Measurements from ENCODE around the gene COL6A6.
A peak's percentile ranks its signal among the peaks of the same experiment; 100 is the strongest.

COL6A6 gene

GRCh38 chr3:130516645-130517512, at the start of gene COL6A6:
Gene COL6A6 (plus strand): TSS chr3:130517177. CDS start chr3:130560365, 43,188 bp downstream.
- H3K4me3 Mint-ChIP-seq: peak within 1 kb of the TSS; percentile 81 to 92 (median 90)
- peaks cover 7% of the 10 kb centered on the region for H3K9me3 Mint-ChIP-seq
- no peak for TF ChIP-seq CTCF (IDR thresholded peaks at IDR 0.05; ENCODE audit: unreplicated experiment in 3 of 3)
- no peaks in the 10 kb centered on the region for H3K36me3 Mint-ChIP-seq (ENCODE audit: low read depth)
- H3K27me3 Mint-ChIP-seq (ENCODE audit: low read depth): peaks cover 42% of the 10 kb centered on the region
- H3K4me1 Mint-ChIP-seq: peaks cover 8% of the 10 kb centered on the region
- peak within 1 kb of the TSS; percentile 9 to 52 (median 15) for H3K27ac Mint-ChIP-seq

- H3K9me3 Mint-ChIP-seq: no peaks in the 10 kb centered on the region
Measured at GRCh38 chr3:130468311-130468710, 48.7 kb upstream of the COL6A6 start.

DNA sequence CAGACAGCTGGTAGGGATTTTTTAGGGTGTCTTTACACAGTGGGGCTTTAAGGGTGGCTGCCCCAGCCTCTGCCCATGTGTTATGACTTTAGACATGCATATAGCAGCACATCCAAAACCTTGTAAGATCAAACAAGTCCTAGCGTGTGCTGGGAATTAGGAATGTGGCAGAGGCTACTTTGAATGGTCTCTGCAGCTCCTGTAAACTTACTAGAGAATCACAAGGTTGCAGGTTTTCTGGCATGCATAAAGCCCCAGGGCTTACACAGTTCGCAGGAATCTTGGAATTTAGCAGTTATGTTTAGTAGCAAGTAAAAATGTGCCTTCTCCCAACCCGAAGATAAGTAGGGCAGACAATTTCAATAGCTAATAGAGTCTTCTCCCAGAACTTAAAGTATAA, 46.9 kb upstream of the COL6A6 start:
- H3K4me3 Mint-ChIP-seq: no peak overlapping the region
- peaks cover 3% of the 10 kb centered on the region for H3K9me3 Mint-ChIP-seq
- H3K27me3 Mint-ChIP-seq (ENCODE audit: low read depth): no peaks in the 10 kb centered on the region
- H3K36me3 Mint-ChIP-seq (ENCODE audit: low read depth): no peaks in the 10 kb centered on the region
- no peak for TF ChIP-seq CTCF (IDR thresholded peaks at IDR 0.05; ENCODE audit: unreplicated experiment in 3 of 3)
- H3K4me1 Mint-ChIP-seq: peaks cover 10% of the 10 kb centered on the region
- peak overlapping the region in 1 of 3 experiments; percentile 21 for H3K27ac Mint-ChIP-seq

More at GRCh38 chr3:130468311-130468710, 48.7 kb upstream of the COL6A6 start:
- Mint-ChIP-seq H3K4me3 (no peak overlapping the region), H3K27ac (no peak overlapping the region), H3K4me1 (peaks cover 10% of the 10 kb centered on the region), H3K36me3 (ENCODE audit: low read depth) (no peaks in the 10 kb centered on the region), H3K27me3 (ENCODE audit: low read depth) (no peaks in the 10 kb centered on the region)
- no peak for TF ChIP-seq CTCF (IDR thresholded peaks at IDR 0.05; ENCODE audit: unreplicated experiment in 3 of 3)

GRCh38 chr3:130473416-130473815, 43.6 kb upstream of the COL6A6 start:
- TF ChIP-seq CTCF (IDR thresholded peaks at IDR 0.05; ENCODE audit: unreplicated experiment in 3 of 3): no peak
- H3K9me3 Mint-ChIP-seq: peaks cover 3% of the 10 kb centered on the region
- no peak overlapping the region for H3K27ac Mint-ChIP-seq
- H3K27me3 Mint-ChIP-seq (ENCODE audit: low read depth): no peaks in the 10 kb centered on the region
- H3K4me3 Mint-ChIP-seq: no peak overlapping the region
- H3K36me3 Mint-ChIP-seq (ENCODE audit: low read depth): no peaks in the 10 kb centered on the region
- H3K4me1 Mint-ChIP-seq: peaks cover 10% of the 10 kb centered on the region

DNA sequence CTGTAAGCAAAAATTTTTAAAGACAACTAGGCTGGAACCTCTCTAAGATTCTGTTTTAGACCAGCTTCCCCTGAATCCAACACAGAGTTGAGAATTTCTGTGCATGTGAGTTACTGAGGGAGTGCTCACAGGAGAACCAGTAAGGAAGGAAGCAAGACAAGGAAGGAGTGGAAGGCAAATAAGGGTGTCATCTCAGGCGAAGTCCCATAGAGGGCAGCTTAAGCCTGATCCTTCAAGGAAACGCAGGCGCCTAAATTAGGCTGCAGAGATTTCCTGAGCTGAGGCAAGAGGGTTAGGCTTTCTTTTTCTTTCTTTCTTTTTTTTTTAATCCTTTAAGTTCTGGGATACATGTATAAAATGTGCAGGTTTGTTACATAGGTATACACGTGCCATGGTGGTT, 36.2 kb upstream of the COL6A6 start:
- Mint-ChIP-seq H3K27me3 (ENCODE audit: low read depth) (no peaks in the 10 kb centered on the region), H3K4me1 (no peaks in the 10 kb centered on the region), H3K36me3 (ENCODE audit: low read depth) (no peaks in the 10 kb centered on the region), H3K27ac (peak overlapping the region in 2 of 3 experiments; percentile 10 to 73), H3K4me3 (no peak overlapping the region), H3K9me3 (peaks cover 5% of the 10 kb centered on the region)
- TF ChIP-seq CTCF (IDR thresholded peaks at IDR 0.05; ENCODE audit: unreplicated experiment in 3 of 3): peak; percentile 59 to 67 (median 62)

DNA sequence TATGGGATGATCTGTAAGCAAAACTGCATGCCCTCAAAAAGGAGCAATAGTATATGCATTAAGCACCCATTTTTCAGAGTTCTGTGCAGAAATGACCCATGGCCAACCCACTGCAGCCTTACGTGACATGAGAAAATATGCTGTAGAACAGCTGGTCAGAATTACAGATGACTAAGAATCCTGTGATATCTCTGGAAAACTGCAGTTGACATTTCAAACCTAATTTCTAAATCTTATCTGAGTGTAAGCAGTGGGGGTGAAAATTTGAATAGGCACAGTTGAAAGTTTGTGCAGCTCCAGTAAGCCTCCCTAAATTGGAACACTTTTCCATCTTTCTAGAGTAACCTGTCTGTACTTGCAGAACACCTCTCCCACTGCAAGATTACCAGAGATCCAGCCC, 28.7 kb upstream of the COL6A6 start:
- Mint-ChIP-seq H3K27ac (no peak overlapping the region), H3K4me1 (peaks cover 8% of the 10 kb centered on the region), H3K4me3 (no peak overlapping the region), H3K36me3 (ENCODE audit: low read depth) (no peaks in the 10 kb centered on the region), H3K27me3 (ENCODE audit: low read depth) (no peaks in the 10 kb centered on the region), H3K9me3 (no peaks in the 10 kb centered on the region)
- no peak for TF ChIP-seq CTCF (IDR thresholded peaks at IDR 0.05; ENCODE audit: unreplicated experiment in 3 of 3)
